Glutamatergic neuron (in vitro differentiated cells): ENCODE data around the gene CBLB. TPM values are rescaled to one million over a fixed set of nuclear protein-coding genes. Genes with fewer than 3 reads are reported as not detected.
A peak's percentile ranks its signal among the peaks of the same experiment; 100 is the strongest.
"Not testable (repeated sequence)": the region's sequence is repeated elsewhere in the genome, so short reads cannot be mapped to it uniquely, and the experiment has no call there.

Experiments
- DNase-seq: peaks from one replicate; pipeline ENCODE4 v3.0.0; 2022
- H3K27ac Mint-ChIP-seq: one replicate; pipeline ENCODE4 v1.8.0; 2020; ENCODE audit warnings: mild to moderate bottlenecking, mixed read lengths, inconsistent platforms; ENCODE audit not compliant: unreplicated experiment
- H3K27me3 Mint-ChIP-seq: one replicate; pipeline ENCODE4 v1.8.0; 2020; ENCODE audit warnings: mild to moderate bottlenecking, moderate library complexity, mixed read lengths, inconsistent platforms; ENCODE audit not compliant: unreplicated experiment
- H3K36me3 Mint-ChIP-seq: one replicate; pipeline ENCODE4 v1.8.0; 2020; ENCODE audit warnings: mild to moderate bottlenecking, mixed read lengths, inconsistent platforms; ENCODE audit not compliant: unreplicated experiment
- H3K4me1 Mint-ChIP-seq: one replicate; pipeline ENCODE4 v1.8.0; 2020; ENCODE audit warnings: mild to moderate bottlenecking, low read depth, mixed read lengths, inconsistent platforms; ENCODE audit not compliant: unreplicated experiment
- H3K4me3 Mint-ChIP-seq: one replicate; pipeline ENCODE4 v1.8.0; 2020; ENCODE audit warnings: mild to moderate bottlenecking, mixed read lengths, inconsistent platforms; ENCODE audit not compliant: unreplicated experiment
- H3K9me3 Mint-ChIP-seq: one replicate; pipeline ENCODE4 v1.8.0; 2020; ENCODE audit warnings: mild to moderate bottlenecking, moderate library complexity, mixed read lengths, inconsistent platforms; ENCODE audit not compliant: unreplicated experiment
- total RNA-seq: library from RNA; stranded (reverse); fragmentation: NEBNext Ultra II Directional; extraction: Animal tissue kit (Norgen Biotek cat#: 25700); gene quantifications from one replicate; pipeline ENCODE4 v1.2.1, GENCODE V29; 2021; ENCODE audit not compliant: unreplicated experiment
- TF ChIP-seq, protein P1 (sequence below): fragments of 200-600 bp; sonication (generic); IDR thresholded peaks from one replicate; pipeline ENCODE4 v1.5.0; 2021; ENCODE audit not compliant: partially characterized antibody, unreplicated experiment

Gene CBLB
- total RNA-seq, 1 donor from 2014 or later = 269 TPM

DNA sequence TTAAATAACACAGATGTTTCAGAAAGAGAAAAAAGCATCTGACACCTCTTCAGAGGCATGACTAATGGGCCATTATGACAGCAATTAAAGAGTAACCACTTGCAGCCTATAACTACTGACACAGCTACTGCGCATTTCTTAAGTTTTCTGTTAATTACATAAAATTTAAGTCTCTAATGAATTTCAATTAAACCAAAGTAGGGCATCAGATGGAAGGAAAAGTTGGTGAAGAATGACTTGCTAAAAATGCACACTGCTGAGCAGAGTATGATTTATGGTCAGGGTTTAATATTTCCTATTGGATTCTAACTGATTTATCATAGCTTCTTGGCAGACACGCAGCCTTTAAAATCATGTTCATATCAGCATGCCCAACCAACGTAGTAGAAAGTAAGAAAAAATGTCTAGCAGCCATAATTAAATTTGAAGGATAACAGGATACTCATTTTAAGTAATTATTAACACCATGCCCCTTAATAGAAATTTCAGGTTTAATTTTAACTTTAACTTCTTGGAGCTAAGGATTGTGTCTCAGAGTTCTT lies 140.0 kb downstream of the CBLB start:
- peaks cover 4% of the 10 kb centered on the region for H3K27me3 Mint-ChIP-seq
- no peak for DNase-seq
- H3K27ac Mint-ChIP-seq = peak overlapping the region; percentile 17
- H3K4me3 Mint-ChIP-seq = no peak overlapping the region
- H3K9me3 Mint-ChIP-seq = peaks cover 9% of the 10 kb centered on the region
- H3K36me3 Mint-ChIP-seq = peaks cover 15% of the 10 kb centered on the region
- H3K4me1 Mint-ChIP-seq = no peaks in the 10 kb centered on the region
- TF ChIP-seq, protein P1, sequence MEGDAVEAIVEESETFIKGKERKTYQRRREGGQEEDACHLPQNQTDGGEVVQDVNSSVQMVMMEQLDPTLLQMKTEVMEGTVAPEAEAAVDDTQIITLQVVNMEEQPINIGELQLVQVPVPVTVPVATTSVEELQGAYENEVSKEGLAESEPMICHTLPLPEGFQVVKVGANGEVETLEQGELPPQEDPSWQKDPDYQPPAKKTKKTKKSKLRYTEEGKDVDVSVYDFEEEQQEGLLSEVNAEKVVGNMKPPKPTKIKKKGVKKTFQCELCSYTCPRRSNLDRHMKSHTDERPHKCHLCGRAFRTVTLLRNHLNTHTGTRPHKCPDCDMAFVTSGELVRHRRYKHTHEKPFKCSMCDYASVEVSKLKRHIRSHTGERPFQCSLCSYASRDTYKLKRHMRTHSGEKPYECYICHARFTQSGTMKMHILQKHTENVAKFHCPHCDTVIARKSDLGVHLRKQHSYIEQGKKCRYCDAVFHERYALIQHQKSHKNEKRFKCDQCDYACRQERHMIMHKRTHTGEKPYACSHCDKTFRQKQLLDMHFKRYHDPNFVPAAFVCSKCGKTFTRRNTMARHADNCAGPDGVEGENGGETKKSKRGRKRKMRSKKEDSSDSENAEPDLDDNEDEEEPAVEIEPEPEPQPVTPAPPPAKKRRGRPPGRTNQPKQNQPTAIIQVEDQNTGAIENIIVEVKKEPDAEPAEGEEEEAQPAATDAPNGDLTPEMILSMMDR = no peak

DNA sequence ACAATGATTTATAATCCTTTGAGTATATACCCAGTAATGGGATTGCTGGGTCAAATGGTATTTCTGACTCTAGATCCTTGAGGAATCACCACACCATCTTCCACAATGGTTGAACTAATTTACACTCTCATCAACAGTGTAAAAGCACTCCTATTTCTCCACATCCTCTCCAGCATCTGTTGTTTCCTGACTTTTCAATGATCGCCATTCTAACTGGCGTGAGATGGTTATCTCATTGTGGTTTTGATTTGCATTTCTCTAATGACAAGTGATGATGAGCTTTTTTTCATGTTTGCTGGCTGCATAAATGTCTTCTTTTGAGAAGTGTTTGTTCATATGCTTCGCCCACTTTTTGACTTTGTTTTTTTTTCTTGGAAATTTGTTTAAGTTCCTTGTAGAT lies 141.8 kb downstream of the CBLB start:
- not testable (repeated sequence) for H3K4me3 Mint-ChIP-seq, DNase-seq, H3K27me3 Mint-ChIP-seq, H3K27ac Mint-ChIP-seq, H3K9me3 Mint-ChIP-seq, H3K4me1 Mint-ChIP-seq
- H3K36me3 Mint-ChIP-seq = peaks cover 15% of the 10 kb centered on the region

DNA sequence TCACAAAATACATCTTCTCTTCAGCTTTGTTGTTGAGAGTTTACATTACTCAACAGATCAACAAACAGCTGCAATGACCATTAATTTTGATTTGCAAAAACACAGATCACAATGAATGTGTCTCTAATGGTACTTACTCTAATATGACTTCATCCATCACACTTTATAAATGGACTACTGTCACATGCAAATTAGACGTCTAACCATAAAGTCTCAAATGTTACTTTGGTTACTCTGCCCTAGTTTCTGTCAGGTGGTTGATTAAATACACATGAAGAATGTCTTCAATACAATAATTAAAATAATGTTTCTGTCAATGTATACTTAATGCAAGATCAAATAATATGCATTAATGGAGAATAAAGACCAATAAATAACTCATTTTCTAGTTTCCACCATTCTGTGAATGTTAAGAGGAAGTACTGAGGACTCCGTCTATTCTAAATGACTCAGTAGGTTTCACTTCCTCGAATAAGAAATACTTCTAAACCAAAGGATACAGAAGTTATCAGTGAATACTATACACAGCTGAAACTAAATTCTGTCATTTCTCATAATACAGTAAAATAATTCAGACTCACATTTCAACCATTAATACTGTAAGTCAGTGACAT lies 145.8 kb downstream of the CBLB start:
- no peaks in the 10 kb centered on the region for H3K4me1 Mint-ChIP-seq
- H3K9me3 Mint-ChIP-seq = peaks cover 9% of the 10 kb centered on the region
- no peak overlapping the region for H3K4me3 Mint-ChIP-seq
- peaks cover 4% of the 10 kb centered on the region for H3K27me3 Mint-ChIP-seq
- H3K36me3 Mint-ChIP-seq = peaks cover 12% of the 10 kb centered on the region
- TF ChIP-seq, protein P1 = no peak
- DNase-seq = no peak
- no peak overlapping the region for H3K27ac Mint-ChIP-seq

DNA sequence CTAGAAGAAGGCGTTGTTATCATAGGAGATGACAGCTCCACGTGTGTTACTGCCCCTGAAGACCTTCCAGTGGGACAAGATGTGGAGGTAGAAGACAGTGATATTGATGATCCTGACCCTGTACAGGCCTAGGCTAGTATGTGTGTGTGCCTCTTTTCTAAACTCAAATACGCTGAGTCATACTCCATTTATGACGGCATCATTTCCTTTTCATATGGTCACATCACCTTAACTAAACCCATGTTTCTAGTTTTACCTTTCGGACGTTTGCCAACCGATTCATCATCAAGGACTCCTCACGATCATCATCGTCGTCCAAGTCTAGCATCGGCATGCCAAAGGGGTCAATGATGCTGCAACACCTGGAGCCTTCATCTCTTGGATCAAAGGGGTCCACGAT lies 149.0 kb downstream of the CBLB start:
- H3K4me3 Mint-ChIP-seq = no peak overlapping the region
- no peak overlapping the region for H3K27ac Mint-ChIP-seq
- H3K4me1 Mint-ChIP-seq = peaks cover 3% of the 10 kb centered on the region
- peaks cover 5% of the 10 kb centered on the region for H3K36me3 Mint-ChIP-seq
- no peak for DNase-seq
- no peaks in the 10 kb centered on the region for H3K27me3 Mint-ChIP-seq
- H3K9me3 Mint-ChIP-seq = no peaks in the 10 kb centered on the region
- TF ChIP-seq, protein P1 = no peak

DNA sequence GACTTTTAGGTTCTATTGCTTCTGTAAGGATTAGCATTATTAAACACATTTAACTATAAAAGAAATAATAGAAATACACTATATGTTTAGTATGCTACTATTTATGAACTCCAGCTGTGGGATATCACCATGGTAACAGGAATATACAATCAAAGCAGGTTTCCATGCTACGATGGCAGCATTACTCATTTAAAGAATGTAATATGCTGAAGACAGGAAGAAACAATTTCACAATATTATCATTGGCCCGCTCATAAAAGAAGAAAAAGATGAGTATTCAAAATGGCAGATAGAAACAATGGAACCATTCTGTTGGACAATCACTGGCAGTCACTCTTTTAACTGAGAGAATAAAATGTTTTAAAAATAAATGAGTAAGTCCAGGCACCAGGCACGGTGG lies 153.4 kb downstream of the CBLB start:
- H3K27me3 Mint-ChIP-seq = peaks cover 2% of the 10 kb centered on the region
- no peak for DNase-seq
- peaks cover 3% of the 10 kb centered on the region for H3K4me1 Mint-ChIP-seq
- H3K9me3 Mint-ChIP-seq = no peaks in the 10 kb centered on the region
- TF ChIP-seq, protein P1 = no peak
- peaks cover 12% of the 10 kb centered on the region for H3K36me3 Mint-ChIP-seq
- H3K27ac Mint-ChIP-seq = no peak overlapping the region
- H3K4me3 Mint-ChIP-seq = no peak overlapping the region
